Tibial artery (tissue), 4 donors: Measurements from ENCODE around the gene AIRE.

ENCODE experiments used
- DNase-seq, 2 donors: peaks; one replicate each; pipeline ENCODE4 v3.0.0-alpha.2; 2019
- H3K27ac ChIP-seq, 2 donors: fragments of 200-600 bp; sonication (generic) in 1 of 2; 1 replicate in 1 of 2; 2 replicates in 1 of 2; pipeline ENCODE4 v1.5.1; 2018 to 2019; ENCODE audit warnings: mild to moderate bottlenecking in 1 of 2
- H3K27me3 ChIP-seq, 2 donors: fragments of 200-600 bp; sonication (generic) in 1 of 2; one replicate each; pipeline versions ENCODE4 v1.5.1 to v1.6.0; 2016 to 2019
- H3K36me3 ChIP-seq, 3 donors: fragments of 200-600 bp; sonication (generic) in 2 of 3; one replicate each; pipeline ENCODE4 v1.5.1; 2016 to 2019; ENCODE audit warnings: mild to moderate bottlenecking in 2 of 3
- H3K4me1 ChIP-seq, 4 donors: fragments of 200-600 bp; sonication (generic) in 2 of 4; 1 replicate in 3 of 4; 2 replicates in 1 of 4; pipeline ENCODE4 v1.5.1; 2016 to 2019
- H3K4me3 ChIP-seq, 2 donors: fragments of 200-600 bp; sonication (generic) in 1 of 2; 1 replicate in 1 of 2; 2 replicates in 1 of 2; pipeline ENCODE4 v1.5.1; 2018 to 2019; ENCODE audit warnings: mild to moderate bottlenecking in 2 of 2
- H3K9me3 ChIP-seq, 3 donors: fragments of 200-600 bp; sonication (generic) in 1 of 3; one replicate each; pipeline ENCODE4 v1.5.1; 2016 to 2019
- intact Hi-C: fragments of 100-400 bp; cut with DNase I; formaldehyde crosslinking; loops from one replicate; pipeline ENCODE4 v1.15.0; 2023; ENCODE audit warnings: low total_unique reads
- TF ChIP-seq, protein P1 (sequence below), 2 experiments: fragments of 200-600 bp in 1 of 2; fragments of 450-650 bp in 1 of 2; IDR thresholded peaks; one replicate each; pipeline ENCODE4 v1.5.1; 2017 to 2019; ENCODE audit warnings: antibody characterized with exemption in 2 of 2, mild to moderate bottlenecking in 1 of 2, moderate library complexity in 1 of 2

The AIRE gene

DNA sequence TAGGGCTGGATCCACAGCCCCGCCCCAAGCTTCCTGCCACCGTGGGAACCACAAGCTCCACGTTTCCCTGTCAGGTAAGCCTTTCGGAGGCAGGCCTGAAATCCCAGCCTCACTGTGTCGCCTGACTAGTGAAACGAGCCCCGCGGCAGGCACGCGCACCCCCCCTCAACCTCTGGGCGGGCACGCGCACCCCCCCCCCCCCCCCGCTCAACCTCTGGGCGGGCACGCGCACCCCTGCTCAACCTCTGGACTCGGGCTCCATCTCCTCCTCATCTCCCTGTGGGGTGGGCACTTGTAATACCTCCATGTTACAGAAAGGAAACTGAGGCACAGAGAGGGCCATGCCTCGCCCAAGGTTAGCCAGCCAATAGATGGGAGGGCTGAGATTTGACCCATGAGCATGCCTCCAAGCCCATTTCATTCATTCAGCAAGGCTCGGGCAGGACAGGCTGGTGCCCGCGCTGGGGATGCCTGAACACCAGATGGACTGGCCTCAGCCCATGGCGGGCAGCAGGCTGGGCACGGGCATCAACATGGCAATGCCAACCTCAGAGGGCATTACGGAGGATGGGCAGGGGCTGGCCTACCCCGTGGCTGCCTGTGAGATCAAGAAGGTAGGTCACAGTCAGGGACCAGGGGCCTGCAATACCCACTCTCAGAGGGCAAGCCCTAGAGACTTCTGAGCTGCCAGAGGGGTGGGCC, 48.8 kb downstream of the AIRE start:
- peaks cover 0 to 65% (median 44%) of the 10 kb centered on the region in 3 donors for H3K36me3 ChIP-seq
- intact Hi-C loops, result no loop called here

DNA sequence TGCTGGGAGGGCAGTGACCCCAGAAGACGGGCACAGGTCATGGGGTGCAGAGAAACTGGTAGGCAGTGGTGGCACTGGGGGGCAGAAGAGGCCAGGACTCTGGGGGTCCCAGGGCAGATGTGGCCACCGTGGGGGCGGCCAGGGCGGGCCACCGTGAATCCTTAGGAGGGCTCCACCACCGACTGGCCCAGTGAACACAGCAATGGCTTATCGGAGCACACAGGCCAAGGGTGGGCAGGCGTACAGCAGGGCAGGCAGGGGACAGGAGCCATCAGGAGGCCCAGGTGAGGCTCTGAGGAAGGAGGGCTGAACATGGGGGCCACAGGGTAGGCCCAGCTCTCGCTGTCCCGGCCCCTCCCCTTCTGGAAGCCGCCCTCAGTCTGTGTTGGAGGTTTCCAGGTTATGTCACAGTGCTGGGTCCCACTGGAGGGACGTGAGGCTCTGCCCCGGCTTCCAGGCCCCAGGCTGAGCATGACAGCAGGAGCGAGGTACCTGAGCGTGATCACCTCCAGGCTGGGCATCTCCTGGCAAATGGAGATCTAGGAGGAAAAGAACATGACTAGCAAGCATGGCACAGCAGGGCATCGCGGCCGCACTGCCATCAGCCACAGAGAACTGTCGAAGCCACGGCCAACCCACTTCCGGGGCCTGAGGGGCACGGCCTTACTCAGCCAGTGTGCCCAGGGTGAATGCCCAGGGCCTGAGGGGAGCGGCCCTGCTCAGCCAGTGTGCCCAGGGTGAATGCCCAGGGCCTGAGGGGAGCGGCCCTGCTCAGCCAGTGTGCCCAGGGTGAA, 49.8 kb downstream of the AIRE start:
- no peak for DNase-seq
- H3K27ac ChIP-seq, result no peak overlapping the region
- peaks cover 0 to 55% (median 35%) of the 10 kb centered on the region in 3 donors for H3K36me3 ChIP-seq
- intact Hi-C loops, result no loop called here
- H3K27me3 ChIP-seq, result no peaks in the 10 kb centered on the region
- H3K9me3 ChIP-seq, result no peaks in the 10 kb centered on the region
- H3K4me1 ChIP-seq, result peaks cover 0 to 14% (median 10%) of the 10 kb centered on the region in 4 donors
- H3K4me3 ChIP-seq, result no peak overlapping the region
- TF ChIP-seq, protein P1, sequence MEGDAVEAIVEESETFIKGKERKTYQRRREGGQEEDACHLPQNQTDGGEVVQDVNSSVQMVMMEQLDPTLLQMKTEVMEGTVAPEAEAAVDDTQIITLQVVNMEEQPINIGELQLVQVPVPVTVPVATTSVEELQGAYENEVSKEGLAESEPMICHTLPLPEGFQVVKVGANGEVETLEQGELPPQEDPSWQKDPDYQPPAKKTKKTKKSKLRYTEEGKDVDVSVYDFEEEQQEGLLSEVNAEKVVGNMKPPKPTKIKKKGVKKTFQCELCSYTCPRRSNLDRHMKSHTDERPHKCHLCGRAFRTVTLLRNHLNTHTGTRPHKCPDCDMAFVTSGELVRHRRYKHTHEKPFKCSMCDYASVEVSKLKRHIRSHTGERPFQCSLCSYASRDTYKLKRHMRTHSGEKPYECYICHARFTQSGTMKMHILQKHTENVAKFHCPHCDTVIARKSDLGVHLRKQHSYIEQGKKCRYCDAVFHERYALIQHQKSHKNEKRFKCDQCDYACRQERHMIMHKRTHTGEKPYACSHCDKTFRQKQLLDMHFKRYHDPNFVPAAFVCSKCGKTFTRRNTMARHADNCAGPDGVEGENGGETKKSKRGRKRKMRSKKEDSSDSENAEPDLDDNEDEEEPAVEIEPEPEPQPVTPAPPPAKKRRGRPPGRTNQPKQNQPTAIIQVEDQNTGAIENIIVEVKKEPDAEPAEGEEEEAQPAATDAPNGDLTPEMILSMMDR (IDR thresholded peaks at IDR 0.05), result no peak

More for the DNA sequence above, 48.8 kb downstream of the AIRE start:
- H3K27me3 ChIP-seq, result no peaks in the 10 kb centered on the region
- no peak overlapping the region for H3K4me3 ChIP-seq
- DNase-seq, result no peak
- H3K27ac ChIP-seq, result no peak overlapping the region
- TF ChIP-seq, protein P1 (IDR thresholded peaks at IDR 0.05), result no peak
- H3K4me1 ChIP-seq, result peaks cover 0 to 7% (median 6%) of the 10 kb centered on the region in 4 donors
- no peaks in the 10 kb centered on the region for H3K9me3 ChIP-seq

DNA sequence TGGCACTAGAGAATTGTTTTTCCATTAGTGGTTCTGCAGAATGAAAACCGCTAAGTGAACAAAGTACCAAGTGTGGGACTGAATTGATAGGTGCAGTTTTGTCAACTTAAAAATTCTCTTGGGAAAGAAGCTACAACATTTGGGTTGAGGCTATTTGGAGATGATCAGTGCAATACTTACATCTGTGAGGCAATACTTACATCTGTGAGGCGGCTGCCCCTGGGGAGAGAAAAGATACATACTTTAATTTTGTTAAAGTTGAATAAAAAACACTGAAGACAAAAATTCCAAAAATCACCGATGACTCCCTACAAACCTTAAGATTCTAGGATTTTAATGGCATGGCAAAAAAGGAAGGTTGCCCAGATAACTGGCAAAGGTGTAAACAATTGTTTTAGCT, 51.8 kb downstream of the AIRE start:
- Histone ChIP-seq H3K27me3 (no peaks in the 10 kb centered on the region), H3K4me1 (peaks cover 0 to 14% (median 10%) of the 10 kb centered on the region in 4 donors), H3K4me3 (no peak overlapping the region), H3K36me3 (peaks cover 0 to 35% (median 24%) of the 10 kb centered on the region in 3 donors), H3K9me3 (no peaks in the 10 kb centered on the region), H3K27ac (peak overlapping the region; percentile 95 to 98)
- intact Hi-C loops, result no loop called here
- DNase-seq, result no peak
- TF ChIP-seq, protein P1 (IDR thresholded peaks at IDR 0.05), result no peak

DNA sequence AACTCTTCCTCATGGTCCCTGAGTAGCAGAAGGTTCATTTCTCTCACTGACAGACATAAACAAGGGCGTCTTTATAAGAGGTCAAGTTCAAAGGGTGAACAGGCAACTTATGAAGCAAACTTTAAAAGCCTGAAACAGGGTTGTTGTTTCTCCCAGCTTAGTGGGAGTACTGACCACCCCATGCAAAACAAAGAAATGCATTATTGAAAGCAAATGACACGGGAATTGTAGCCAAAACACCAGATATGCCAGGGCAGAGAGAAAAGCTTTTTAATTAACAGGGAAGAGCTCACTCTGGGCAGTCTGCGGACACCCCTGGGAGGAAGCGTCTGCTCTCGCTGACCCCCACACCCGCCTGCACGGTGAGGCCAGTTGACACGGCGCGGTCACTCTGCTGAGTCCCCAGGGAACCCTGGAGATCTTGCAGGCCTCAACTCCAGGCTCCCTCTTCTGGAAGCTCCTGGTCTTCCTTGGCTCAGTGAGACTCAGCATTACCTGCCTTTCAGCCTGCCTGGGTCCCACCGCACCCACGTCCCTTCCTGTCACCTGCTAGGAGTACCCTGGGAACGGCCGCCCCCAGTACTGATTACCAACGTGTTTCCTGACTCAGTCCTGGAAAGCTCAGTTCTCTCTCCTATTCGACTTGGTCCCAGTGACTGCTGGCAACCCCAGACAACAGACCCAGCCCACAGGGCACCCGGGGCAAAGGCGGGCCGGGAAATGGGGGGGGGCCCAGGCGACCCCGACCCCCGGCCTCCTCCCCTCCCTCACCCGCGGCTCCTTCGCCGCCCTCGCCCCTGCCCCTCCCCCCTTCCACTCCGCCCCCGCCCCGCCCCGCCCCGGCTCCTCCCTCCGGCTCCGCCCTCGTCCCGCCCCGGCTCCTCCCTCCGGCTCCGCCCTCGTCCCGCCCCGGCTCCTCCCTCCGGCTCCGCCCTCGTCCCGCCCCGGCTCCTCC, 52.5 kb downstream of the AIRE start:
- Histone ChIP-seq H3K36me3 (peaks cover 0 to 29% (median 18%) of the 10 kb centered on the region in 3 donors), H3K9me3 (no peaks in the 10 kb centered on the region), H3K4me3 (peak overlapping the region; percentile 82 to 83), H3K27ac (peak overlapping the region; percentile 95 to 98), H3K4me1 (peaks cover 0 to 14% (median 10%) of the 10 kb centered on the region in 4 donors), H3K27me3 (no peaks in the 10 kb centered on the region)
- TF ChIP-seq, protein P1 (IDR thresholded peaks at IDR 0.05), result peak; percentile 41 to 43
- DNase-seq, result peak; percentile 71 to 88
- intact Hi-C loops, result no loop called here
